Hepatocyte (in vitro differentiated cells): ENCODE measurements around the gene C6orf132. TPM values are rescaled to one million over a fixed set of nuclear protein-coding genes. Genes with fewer than 3 reads are reported as not detected.

Experiments used
- DNase-seq: peaks from one replicate; pipeline ENCODE4 v3.0.0-alpha.2; 2016; ENCODE audit warnings: low spot score
- H2AFZ ChIP-seq: fragments of 200-600 bp; sonication (generic); 2 replicates; pipeline ENCODE4 v1.6.0; 2016; ENCODE audit warnings: antibody characterized with exemption, mild to moderate bottlenecking
- H3K27ac ChIP-seq: fragments of 200-600 bp; sonication (generic); 2 replicates; pipeline ENCODE4 v1.5.1; 2016; ENCODE audit warnings: mild to moderate bottlenecking
- H3K27me3 ChIP-seq: fragments of 200-600 bp; sonication (generic); 2 replicates; pipeline ENCODE4 v1.6.1; 2016
- H3K36me3 ChIP-seq: fragments of 200-600 bp; sonication (generic); replicated peaks from 2 replicates; pipeline ENCODE4 v1.5.1; 2016; ENCODE audit warnings: low read depth; ENCODE audit not compliant: insufficient read depth
- H3K4me1 ChIP-seq: fragments of 200-600 bp; sonication (generic); 2 replicates; pipeline ENCODE4 v1.5.1; 2016; ENCODE audit warnings: mild to moderate bottlenecking, moderate library complexity; ENCODE audit not compliant: insufficient read depth
- H3K4me2 ChIP-seq: fragments of 200-600 bp; sonication (generic); 2 replicates; pipeline ENCODE4 v1.6.0; 2016
- H3K4me3 ChIP-seq: fragments of 200-600 bp; sonication (generic); 2 replicates; pipeline ENCODE4 v1.5.1; 2016; ENCODE audit warnings: mild to moderate bottlenecking
- H3K79me2 ChIP-seq: fragments of 200-600 bp; sonication (generic); 2 replicates; pipeline ENCODE4 v1.6.0; 2017; ENCODE audit warnings: mild to moderate bottlenecking
- H3K9me2 ChIP-seq: fragments of 200-600 bp; sonication (generic); replicated peaks from 2 replicates; pipeline ENCODE4 v1.6.0; 2017; ENCODE audit warnings: mild to moderate bottlenecking; ENCODE audit not compliant: insufficient read depth
- H3K9me3 ChIP-seq: fragments of 200-600 bp; sonication (generic); 2 replicates; pipeline ENCODE4 v1.5.1; 2016; ENCODE audit warnings: low read depth, mild to moderate bottlenecking
- H4K20me1 ChIP-seq: fragments of 200-600 bp; sonication (generic); 2 replicates; pipeline ENCODE4 v1.6.0; 2016; ENCODE audit warnings: mild to moderate bottlenecking; ENCODE audit not compliant: insufficient read depth, poor library complexity, severe bottlenecking
- EZH2 ChIP-seq: fragments of 200-600 bp; sonication (generic); IDR thresholded peaks from 2 replicates; pipeline ENCODE4 v1.6.1; 2016; ENCODE audit warnings: antibody characterized with exemption, mild to moderate bottlenecking, borderline replicate concordance
- EZH2phosphoT487 ChIP-seq: fragments of 200-600 bp; sonication (generic); IDR thresholded peaks from one replicate; pipeline ENCODE4 v1.6.1; 2018; ENCODE audit warnings: antibody characterized with exemption, mild to moderate bottlenecking, low read depth, moderate library complexity; ENCODE audit not compliant: unreplicated experiment, severe bottlenecking
- WGBS: methylation state at CpG from one replicate; pipeline ENCODE4 v1.1.6; 2016; ENCODE audit warnings: low lambda C conversion rate; ENCODE audit errors: missing lambda C conversion rate; 5-methylcytosine and 5-hydroxymethylcytosine counted together
- polyA plus RNA-seq: library from polyadenylated mRNA; unstranded; fragments of >200 nt; fragmentation: Nextera tagmentation; extraction: Ambion mirVana; gene quantifications from 2 replicates; pipeline ENCODE4 v1.2.1, GENCODE V29; 2016
- total RNA-seq: library from RNA; depleted of rRNA; stranded (reverse); fragments of >200 nt; gene quantifications from 2 replicates; pipeline ENCODE4 v1.2.3, GENCODE V29; 2014
- TF ChIP-seq, protein P1 (sequence below): fragments of 200-600 bp; sonication (generic); IDR thresholded peaks from 2 replicates; pipeline ENCODE4 v1.5.1; 2016; ENCODE audit warnings: antibody characterized with exemption, mild to moderate bottlenecking; ENCODE audit not compliant: poor library complexity

The C6orf132 gene
- total and polyA plus RNA-seq, 2 experiments from 2014 or later, result 10.5 to 12.5 TPM

DNA sequence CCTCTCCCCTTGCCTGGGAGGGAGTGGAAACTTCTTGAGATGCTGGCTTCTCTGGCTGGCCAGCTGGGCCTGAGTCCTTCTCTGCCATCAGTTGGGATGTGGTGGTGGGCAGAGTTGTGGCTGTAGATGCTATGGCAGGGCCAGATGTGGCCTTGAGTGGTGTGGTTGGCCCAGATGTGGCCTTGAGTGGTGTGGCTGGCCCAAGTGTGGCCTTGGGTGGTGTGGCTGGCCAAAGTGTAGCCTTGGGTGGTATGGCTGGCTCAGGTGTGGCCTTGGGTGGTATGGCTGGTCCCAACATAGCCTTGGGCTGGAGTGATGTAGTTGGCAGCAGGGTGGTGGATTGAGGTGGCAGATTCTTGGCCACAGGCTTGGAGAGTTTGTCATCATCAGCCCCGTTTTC is 36.7 kb downstream of the C6orf132 start:
- Histone ChIP-seq H3K9me2 (no peaks in the 10 kb centered on the region), H3K4me3 (no peak overlapping the region), H3K4me2 (no peak overlapping the region), H3K79me2 (peaks cover 7% of the 10 kb centered on the region), H3K27ac (no peak overlapping the region), H3K36me3 (no peaks in the 10 kb centered on the region), H3K4me1 (peaks cover 39% of the 10 kb centered on the region), H3K9me3 (no peaks in the 10 kb centered on the region), H3K27me3 (no peaks in the 10 kb centered on the region), H4K20me1 (no peaks in the 10 kb centered on the region), H2AFZ (no peak overlapping the region)
- no peak for DNase-seq
- TF ChIP-seq EZH2, result no peak
- no peak for TF ChIP-seq EZH2phosphoT487
- TF ChIP-seq, protein P1, sequence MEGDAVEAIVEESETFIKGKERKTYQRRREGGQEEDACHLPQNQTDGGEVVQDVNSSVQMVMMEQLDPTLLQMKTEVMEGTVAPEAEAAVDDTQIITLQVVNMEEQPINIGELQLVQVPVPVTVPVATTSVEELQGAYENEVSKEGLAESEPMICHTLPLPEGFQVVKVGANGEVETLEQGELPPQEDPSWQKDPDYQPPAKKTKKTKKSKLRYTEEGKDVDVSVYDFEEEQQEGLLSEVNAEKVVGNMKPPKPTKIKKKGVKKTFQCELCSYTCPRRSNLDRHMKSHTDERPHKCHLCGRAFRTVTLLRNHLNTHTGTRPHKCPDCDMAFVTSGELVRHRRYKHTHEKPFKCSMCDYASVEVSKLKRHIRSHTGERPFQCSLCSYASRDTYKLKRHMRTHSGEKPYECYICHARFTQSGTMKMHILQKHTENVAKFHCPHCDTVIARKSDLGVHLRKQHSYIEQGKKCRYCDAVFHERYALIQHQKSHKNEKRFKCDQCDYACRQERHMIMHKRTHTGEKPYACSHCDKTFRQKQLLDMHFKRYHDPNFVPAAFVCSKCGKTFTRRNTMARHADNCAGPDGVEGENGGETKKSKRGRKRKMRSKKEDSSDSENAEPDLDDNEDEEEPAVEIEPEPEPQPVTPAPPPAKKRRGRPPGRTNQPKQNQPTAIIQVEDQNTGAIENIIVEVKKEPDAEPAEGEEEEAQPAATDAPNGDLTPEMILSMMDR, result no peak
- WGBS, result 86% methylated on average over 1 of the region's 1 CpG

DNA sequence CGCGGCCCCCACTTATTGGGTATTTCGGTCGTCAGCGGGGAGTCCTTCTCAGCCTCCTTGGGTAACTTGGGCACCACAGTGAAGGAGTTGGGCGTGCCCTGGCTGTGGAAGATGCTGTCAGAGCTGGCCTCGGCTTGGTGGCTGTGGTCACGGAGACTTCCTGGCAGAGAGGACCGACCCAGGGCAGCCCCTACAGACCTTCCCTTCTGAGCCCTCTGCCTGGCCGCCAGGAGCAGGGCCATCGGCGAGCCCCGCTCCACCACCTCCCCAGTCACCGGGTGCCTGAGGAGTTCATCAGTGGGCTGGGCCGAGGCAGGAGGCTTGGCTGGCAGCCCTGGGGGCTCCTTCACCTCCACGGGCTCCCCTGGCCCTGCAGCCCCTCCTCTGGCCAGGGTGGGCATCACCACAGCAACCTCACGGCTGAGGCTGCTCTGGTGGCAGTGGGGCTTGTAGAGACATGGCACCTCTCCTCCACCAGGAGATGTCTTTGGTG is 37.2 kb downstream of the C6orf132 start:
- no peak overlapping the region for H3K4me3 ChIP-seq
- peaks cover 42% of the 10 kb centered on the region for H3K4me1 ChIP-seq
- WGBS, result 95% methylated on average over 13 of the region's 17 CpGs

GRCh38 chr6:42104804-42105125 is 37.7 kb downstream of the C6orf132 start:
- no peaks in the 10 kb centered on the region for H3K9me2 ChIP-seq
- peak overlapping the region; percentile 68 for H3K4me2 ChIP-seq
- peak overlapping the region; percentile 45 for H2AFZ ChIP-seq
- H3K36me3 ChIP-seq, result no peaks in the 10 kb centered on the region
- H3K4me3 ChIP-seq, result no peak overlapping the region
- no peaks in the 10 kb centered on the region for H3K27me3 ChIP-seq
- peaks cover 2% of the 10 kb centered on the region for H3K79me2 ChIP-seq
- WGBS, result 65% methylated on average over 4 of the region's 16 CpGs
- peaks cover 46% of the 10 kb centered on the region for H3K4me1 ChIP-seq
- H4K20me1 ChIP-seq, result no peaks in the 10 kb centered on the region
- no peak for DNase-seq
- TF ChIP-seq EZH2 (no peak), EZH2phosphoT487 (no peak)
- TF ChIP-seq, protein P1, result no peak
- H3K9me3 ChIP-seq, result no peaks in the 10 kb centered on the region
- no peak overlapping the region for H3K27ac ChIP-seq

More for the DNA sequence above, 37.2 kb downstream of the C6orf132 start:
- no peak for DNase-seq
- Histone ChIP-seq H3K27me3 (no peaks in the 10 kb centered on the region), H3K36me3 (no peaks in the 10 kb centered on the region), H3K9me2 (no peaks in the 10 kb centered on the region), H3K9me3 (no peaks in the 10 kb centered on the region), H3K4me2 (no peak overlapping the region), H3K27ac (no peak overlapping the region), H3K79me2 (peaks cover 2% of the 10 kb centered on the region), H2AFZ (no peak overlapping the region), H4K20me1 (no peaks in the 10 kb centered on the region)
- TF ChIP-seq EZH2phosphoT487 (no peak), EZH2 (no peak)
- TF ChIP-seq, protein P1, result no peak
